ENCODE measurements around the gene ZNF687. TPM values are rescaled to one million over a fixed set of nuclear protein-coding genes. Genes with fewer than 3 reads are reported as not detected.
A peak's percentile ranks its signal among the peaks of the same experiment; 100 is the strongest.

The ZNF687 gene
- total and polyA plus RNA-seq, 7 donors: 4.6 to 14.8 (median 11.7) TPM

DNA sequence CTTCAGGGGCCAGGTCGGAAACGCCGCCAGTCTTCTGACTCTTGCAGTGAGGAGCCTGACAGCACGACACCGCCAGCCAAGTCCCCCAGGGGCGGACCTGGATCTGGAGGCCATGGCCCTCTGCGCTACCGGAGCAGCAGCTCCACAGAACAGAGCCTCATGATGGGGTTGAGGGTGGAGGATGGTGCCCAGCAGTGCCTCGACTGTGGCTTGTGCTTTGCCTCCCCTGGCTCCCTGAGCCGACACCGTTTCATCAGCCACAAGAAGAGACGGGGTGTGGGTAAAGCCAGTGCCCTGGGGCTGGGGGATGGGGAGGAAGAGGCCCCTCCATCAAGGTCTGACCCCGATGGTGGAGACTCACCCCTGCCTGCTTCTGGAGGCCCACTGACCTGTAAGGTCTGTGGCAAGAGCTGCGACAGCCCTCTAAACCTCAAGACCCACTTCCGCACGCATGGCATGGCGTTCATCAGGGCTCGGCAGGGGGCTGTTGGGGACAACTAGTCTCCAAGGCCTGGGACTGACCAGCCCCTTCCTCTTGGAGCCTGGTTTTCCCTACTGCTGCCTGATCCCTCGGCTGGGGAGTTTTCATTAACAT, 8.7 kb downstream of the ZNF687 start:
- TF ChIP-seq, protein P1, sequence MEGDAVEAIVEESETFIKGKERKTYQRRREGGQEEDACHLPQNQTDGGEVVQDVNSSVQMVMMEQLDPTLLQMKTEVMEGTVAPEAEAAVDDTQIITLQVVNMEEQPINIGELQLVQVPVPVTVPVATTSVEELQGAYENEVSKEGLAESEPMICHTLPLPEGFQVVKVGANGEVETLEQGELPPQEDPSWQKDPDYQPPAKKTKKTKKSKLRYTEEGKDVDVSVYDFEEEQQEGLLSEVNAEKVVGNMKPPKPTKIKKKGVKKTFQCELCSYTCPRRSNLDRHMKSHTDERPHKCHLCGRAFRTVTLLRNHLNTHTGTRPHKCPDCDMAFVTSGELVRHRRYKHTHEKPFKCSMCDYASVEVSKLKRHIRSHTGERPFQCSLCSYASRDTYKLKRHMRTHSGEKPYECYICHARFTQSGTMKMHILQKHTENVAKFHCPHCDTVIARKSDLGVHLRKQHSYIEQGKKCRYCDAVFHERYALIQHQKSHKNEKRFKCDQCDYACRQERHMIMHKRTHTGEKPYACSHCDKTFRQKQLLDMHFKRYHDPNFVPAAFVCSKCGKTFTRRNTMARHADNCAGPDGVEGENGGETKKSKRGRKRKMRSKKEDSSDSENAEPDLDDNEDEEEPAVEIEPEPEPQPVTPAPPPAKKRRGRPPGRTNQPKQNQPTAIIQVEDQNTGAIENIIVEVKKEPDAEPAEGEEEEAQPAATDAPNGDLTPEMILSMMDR (IDR thresholded peaks at IDR 0.05): no peak
- ATAC-seq (no peak), DNase-seq (no peak)
- H3K9me3 ChIP-seq: no peaks in the 10 kb centered on the region
- no peaks in the 10 kb centered on the region for H3K4me1 ChIP-seq
- H3K27ac ChIP-seq: no peak overlapping the region
- 77 to 80% (median 80%) methylated on average over 18 to 19 of the region's 19 CpGs for WGBS, 3 donors
- intact Hi-C loops (cut with DNase I): no loop called here
- H3K4me3 ChIP-seq: no peak overlapping the region
- peaks cover 7 to 100% of the 10 kb centered on the region in 2 donors for H3K36me3 ChIP-seq (ENCODE audit: insufficient read depth in 1 of 2, low read depth in 1 of 2)
- H3K27me3 ChIP-seq (ENCODE audit: insufficient read depth in 3 of 3, low read length in 2 of 3): no peaks in the 10 kb centered on the region

GRCh38 chr1:151292207-151293030, 10.3 kb downstream of the ZNF687 start:
- Histone ChIP-seq H3K4me1 (no peaks in the 10 kb centered on the region), H3K27ac (no peak overlapping the region), H3K27me3 (ENCODE audit: insufficient read depth in 3 of 3, low read length in 2 of 3) (no peaks in the 10 kb centered on the region), H3K36me3 (ENCODE audit: insufficient read depth in 1 of 2, low read depth in 1 of 2) (peaks cover 7 to 100% of the 10 kb centered on the region in 2 donors), H3K4me3 (no peak overlapping the region), H3K9me3 (no peaks in the 10 kb centered on the region)
- DNase-seq: no peak
- peak in 2 of 4 donors; percentile 7 to 9 for ATAC-seq
- 61 to 72% (median 65%) methylated on average over 13 of the region's 13 CpGs for WGBS, 3 donors
- TF ChIP-seq, protein P1 (IDR thresholded peaks at IDR 0.05): no peak
- intact Hi-C loops (cut with DNase I): no loop called here

- peak in 1 of 4 donors; percentile 6 for ATAC-seq
- Histone ChIP-seq H3K27me3 (ENCODE audit: insufficient read depth in 3 of 3, low read length in 2 of 3) (no peaks in the 10 kb centered on the region), H3K4me1 (no peaks in the 10 kb centered on the region), H3K27ac (no peak overlapping the region), H3K9me3 (no peaks in the 10 kb centered on the region), H3K36me3 (ENCODE audit: insufficient read depth in 1 of 2, low read depth in 1 of 2) (peaks cover 10 to 100% of the 10 kb centered on the region in 2 donors), H3K4me3 (no peak overlapping the region)
- WGBS, 3 donors: 68 to 88% (median 81%) methylated on average over 5 to 6 of the region's 6 CpGs
- DNase-seq: no peak
- TF ChIP-seq, protein P1 (IDR thresholded peaks at IDR 0.05): no peak
- intact Hi-C loops (cut with DNase I): no loop called here
Observed at GRCh38 chr1:151293093-151293492, 11.0 kb downstream of the ZNF687 start.

DNA sequence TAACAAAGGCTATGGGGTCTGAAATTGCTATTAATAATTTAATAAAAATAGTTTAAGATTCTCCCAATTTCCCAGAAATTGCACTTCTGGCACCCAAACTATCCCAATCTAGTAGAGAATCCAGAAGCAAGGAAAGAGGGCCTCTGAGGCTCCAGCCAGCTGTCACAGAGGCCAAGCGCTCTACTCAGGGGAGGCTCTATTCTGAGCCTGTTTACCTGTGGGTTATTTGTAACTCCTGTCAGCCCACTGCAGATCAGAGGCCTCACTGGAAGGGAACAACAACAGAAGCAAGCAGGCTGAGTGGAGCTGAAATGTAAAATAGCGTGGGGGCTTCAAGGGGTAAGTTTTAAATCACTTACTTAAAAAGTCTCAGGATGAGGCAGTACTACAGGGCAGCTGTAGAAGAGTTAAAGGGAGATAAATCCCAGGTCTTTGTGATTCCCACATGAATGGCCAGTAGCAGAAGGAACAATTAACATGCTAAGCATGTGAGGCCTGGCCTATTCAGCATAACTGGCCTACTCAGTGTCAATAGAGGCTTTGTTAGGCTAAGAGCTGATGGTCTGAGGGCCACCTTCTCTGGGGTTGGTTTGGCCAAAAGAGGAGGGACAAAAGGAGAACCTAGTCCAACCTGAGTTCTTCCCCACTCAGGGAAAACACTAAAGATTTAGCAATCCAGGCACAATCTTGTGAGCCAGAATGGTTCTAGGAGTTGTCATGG, 12.8 kb downstream of the ZNF687 start:
- Histone ChIP-seq H3K4me1 (no peaks in the 10 kb centered on the region), H3K36me3 (ENCODE audit: insufficient read depth in 1 of 2, low read depth in 1 of 2) (peaks cover 23 to 100% of the 10 kb centered on the region in 2 donors), H3K27me3 (ENCODE audit: insufficient read depth in 3 of 3, low read length in 2 of 3) (no peaks in the 10 kb centered on the region), H3K27ac (no peak overlapping the region), H3K4me3 (no peak overlapping the region), H3K9me3 (no peaks in the 10 kb centered on the region)
- 78 to 93% (median 88%) methylated on average over 2 of the region's 2 CpGs for WGBS, 3 donors
- DNase-seq: no peak
- TF ChIP-seq, protein P1 (IDR thresholded peaks at IDR 0.05): no peak
- intact Hi-C loops (cut with DNase I): no loop called here
- ATAC-seq: no peak
